ENCODE results near the gene DCLK2.

Gene DCLK2

DNA sequence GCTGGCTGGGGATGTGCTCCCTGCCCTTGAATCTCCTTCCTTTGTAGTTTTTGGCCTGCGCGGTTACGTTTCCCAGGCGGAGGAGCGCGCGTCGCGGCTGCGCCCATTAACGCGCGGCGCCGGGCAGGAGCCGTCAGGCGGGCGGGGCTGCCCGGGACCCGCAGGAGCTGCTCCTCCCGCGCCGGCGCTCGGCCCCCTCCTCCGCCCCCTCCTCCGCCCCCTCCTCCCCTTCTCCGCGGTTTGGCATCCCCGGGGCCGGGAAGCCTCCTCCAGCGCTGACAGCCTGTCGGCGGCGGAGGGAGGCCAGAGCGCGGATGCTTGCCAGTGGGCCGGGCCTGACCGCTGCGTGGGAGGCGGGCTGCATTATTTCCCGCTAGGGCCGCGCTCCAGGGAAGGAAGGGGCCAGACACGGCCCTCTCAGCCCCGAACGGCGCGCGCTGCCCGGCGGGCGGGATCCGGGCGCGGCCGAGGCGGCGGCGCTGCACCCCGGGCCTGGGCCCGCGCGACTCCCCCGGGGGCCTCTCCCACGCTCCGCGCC lies at the start of gene DCLK2:
Gene DCLK2, plus strand, starts transcription at position 405 of the 538 bp plus-strand sequence. CDS start 583 bp downstream, outside the sequence.
- peak; percentile 75 for DNase-seq
- in situ Hi-C loops (cut with HindIII; ENCODE audit: low pct_ligation_motif_present, low pct_unique_long_range_greater_than_20kb, low sequenced_read_pairs), result no loop called here

GRCh38 chr4:150032541-150032940 lies 45.7 kb upstream of the DCLK2 start:
- in situ Hi-C loops (cut with HindIII; ENCODE audit: low pct_ligation_motif_present, low pct_unique_long_range_greater_than_20kb, low sequenced_read_pairs), result no loop called here
- no peak for DNase-seq

GRCh38 chr4:150033081-150033480 lies 45.2 kb upstream of the DCLK2 start:
- no peak for DNase-seq
- in situ Hi-C loops (cut with HindIII; ENCODE audit: low pct_ligation_motif_present, low pct_unique_long_range_greater_than_20kb, low sequenced_read_pairs), result no loop called here

- DNase-seq, result no peak
Measured at GRCh38 chr4:150033901-150034300, 44.3 kb upstream of the DCLK2 start.

DNA sequence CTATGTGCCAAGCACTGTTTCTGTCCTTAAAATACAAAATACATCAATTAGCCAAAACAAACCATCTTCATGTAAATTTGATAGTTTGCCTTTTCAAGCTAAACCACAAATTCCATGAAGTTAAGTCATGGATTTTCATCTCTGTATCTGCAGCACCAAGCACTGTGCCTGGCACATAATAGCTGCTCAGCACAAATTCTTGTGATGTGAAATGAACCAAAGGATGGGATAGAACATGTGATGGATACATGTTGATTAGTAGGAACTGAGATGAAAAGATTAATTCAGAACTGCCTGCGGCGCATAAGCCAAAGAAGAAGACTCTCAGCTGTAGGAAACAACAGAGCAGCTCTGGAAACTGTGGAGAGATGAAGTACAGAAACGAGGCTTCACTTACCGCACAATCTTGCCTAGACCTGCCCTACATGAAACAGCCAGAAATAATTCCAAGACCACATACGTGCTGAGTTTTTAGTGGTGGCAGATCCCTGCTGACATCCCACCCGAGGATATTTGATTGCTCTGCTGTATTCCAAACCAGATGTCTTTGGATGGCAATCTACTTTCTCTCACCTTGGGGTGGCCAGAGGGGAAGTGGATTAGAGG lies 40.9 kb upstream of the DCLK2 start:
- in situ Hi-C loops (cut with HindIII; ENCODE audit: low pct_ligation_motif_present, low pct_unique_long_range_greater_than_20kb, low sequenced_read_pairs), result no loop called here
- no peak for DNase-seq

More at GRCh38 chr4:150033901-150034300, 44.3 kb upstream of the DCLK2 start:
- in situ Hi-C loops (cut with HindIII; ENCODE audit: low pct_ligation_motif_present, low pct_unique_long_range_greater_than_20kb, low sequenced_read_pairs), result no loop called here

GRCh38 chr4:150038335-150039076 lies 39.7 kb upstream of the DCLK2 start:
- in situ Hi-C loops (cut with HindIII; ENCODE audit: low pct_ligation_motif_present, low pct_unique_long_range_greater_than_20kb, low sequenced_read_pairs), result no loop called here
- no peak for DNase-seq

DNA sequence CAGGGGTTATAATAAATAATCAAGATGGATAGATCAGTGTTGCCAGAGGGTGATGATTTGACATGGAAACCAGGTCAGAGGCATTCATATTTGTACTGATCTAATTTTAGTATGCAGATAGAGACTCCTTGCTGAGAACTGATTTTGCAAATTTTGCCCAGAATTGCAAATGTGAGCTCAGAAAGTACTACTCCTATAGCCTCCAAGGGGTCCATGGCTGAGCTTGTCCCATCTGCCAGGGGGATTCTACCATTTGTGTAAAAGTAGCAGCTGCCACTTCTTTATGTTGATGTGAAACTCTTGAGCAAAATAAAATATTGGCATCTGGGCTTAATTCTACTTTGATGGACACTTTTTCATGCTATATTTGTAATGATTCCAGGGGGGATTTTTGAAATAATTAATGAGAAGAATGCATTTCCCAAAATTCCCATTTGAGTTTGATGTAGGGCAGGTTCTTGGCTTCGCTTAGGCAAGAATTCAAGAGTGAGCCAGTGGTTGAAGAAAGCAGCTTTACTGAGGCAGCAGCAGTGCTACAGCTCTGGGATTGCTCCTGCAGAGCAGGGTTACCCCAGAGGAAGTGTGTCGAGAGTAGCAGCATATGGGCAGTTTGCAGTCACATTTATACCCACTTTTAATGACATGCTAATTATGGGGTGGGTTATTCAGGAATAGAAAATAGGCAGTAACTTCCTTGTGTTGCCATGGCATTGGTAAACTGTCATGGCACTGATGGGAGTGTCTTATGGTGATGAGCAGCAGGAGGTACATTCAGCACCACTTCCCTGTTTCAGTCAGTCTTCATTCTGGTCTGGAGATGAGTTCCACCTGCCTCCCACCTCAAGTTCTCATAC lies 38.7 kb upstream of the DCLK2 start:
- in situ Hi-C loops (cut with HindIII; ENCODE audit: low pct_ligation_motif_present, low pct_unique_long_range_greater_than_20kb, low sequenced_read_pairs), result no loop called here
- no peak for DNase-seq

- DNase-seq, result no peak
- in situ Hi-C loops (cut with HindIII; ENCODE audit: low pct_ligation_motif_present, low pct_unique_long_range_greater_than_20kb, low sequenced_read_pairs), result no loop called here
Measured at GRCh38 chr4:150044517-150044916, 33.7 kb upstream of the DCLK2 start.

- in situ Hi-C loops (cut with HindIII; ENCODE audit: low pct_ligation_motif_present, low pct_unique_long_range_greater_than_20kb, low sequenced_read_pairs), result no loop called here
- no peak for DNase-seq
Measured at GRCh38 chr4:150045410-150045809, 32.8 kb upstream of the DCLK2 start.

DNA sequence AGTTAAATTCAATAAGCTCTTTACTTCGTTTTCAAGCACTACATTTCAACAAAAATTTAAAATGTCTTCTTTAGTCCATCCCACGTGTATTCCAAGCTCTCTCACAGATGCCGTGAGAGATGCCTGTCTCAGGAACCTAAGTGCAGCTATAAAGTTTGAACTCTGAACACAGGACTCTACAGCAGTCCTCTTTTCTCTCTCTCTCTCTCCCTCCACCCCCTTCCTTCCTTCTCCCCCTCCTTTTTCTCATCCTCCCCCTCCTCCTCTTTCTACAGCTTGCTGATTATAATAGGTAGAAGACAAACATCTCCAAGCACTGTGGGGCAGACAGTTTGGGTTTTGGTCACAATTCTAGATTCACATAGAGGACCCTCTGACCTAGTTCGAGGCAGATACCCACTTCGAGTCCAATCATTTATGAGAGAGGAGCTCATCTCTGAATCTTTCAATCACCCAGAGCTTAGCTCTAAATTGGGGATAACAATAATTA lies 31.5 kb upstream of the DCLK2 start:
- in situ Hi-C loops (cut with HindIII; ENCODE audit: low pct_ligation_motif_present, low pct_unique_long_range_greater_than_20kb, low sequenced_read_pairs), result no loop called here

GRCh38 chr4:150047546-150047945 lies 30.7 kb upstream of the DCLK2 start:
- DNase-seq, result no peak
- in situ Hi-C loops (cut with HindIII; ENCODE audit: low pct_ligation_motif_present, low pct_unique_long_range_greater_than_20kb, low sequenced_read_pairs), result no loop called here

More for the DNA sequence above, 31.5 kb upstream of the DCLK2 start:
- DNase-seq, result no peak

DNA sequence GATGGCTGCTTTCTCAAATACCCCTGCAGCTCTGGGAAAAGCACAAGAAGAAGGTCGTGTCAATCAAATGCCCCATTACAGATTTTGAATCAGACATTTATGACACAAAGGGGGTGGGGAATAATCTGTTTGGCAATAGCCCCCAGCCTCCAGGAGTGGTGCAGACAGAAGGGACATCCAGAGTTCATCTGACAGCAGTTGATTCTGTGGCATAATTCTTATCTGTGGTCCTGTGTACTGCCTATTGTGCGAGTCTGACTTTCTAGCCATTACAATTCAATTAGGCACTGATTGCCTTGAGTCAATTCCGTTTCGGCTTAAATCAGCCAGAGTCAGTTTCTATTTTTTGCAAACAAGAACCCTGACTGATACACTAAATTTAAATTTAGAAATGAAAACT lies 28.6 kb upstream of the DCLK2 start:
- in situ Hi-C loops (cut with HindIII; ENCODE audit: low pct_ligation_motif_present, low pct_unique_long_range_greater_than_20kb, low sequenced_read_pairs), result no loop called here
- DNase-seq, result no peak

DNA sequence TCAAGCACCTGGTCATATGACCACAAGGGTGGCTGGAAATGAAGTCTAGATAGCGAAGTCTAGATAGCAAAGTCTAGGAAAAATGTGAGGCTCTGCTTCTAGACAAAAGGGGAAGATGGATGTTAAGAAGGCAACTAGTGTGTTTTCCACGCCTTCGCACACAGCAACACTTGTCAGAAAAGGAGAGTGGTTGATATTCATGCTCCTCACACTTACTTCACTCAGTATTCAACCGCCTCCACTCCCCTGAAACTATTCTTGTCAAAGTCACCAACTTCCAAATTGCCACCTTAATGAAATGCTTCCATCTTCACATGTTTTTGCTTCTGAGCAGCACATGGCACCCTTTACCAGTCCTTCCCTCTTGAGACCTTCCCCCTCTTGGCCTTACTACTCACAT lies 27.7 kb upstream of the DCLK2 start:
- no peak for DNase-seq
- in situ Hi-C loops (cut with HindIII; ENCODE audit: low pct_ligation_motif_present, low pct_unique_long_range_greater_than_20kb, low sequenced_read_pairs), result no loop called here

GRCh38 chr4:150051111-150051510 lies 27.1 kb upstream of the DCLK2 start:
- in situ Hi-C loops (cut with HindIII; ENCODE audit: low pct_ligation_motif_present, low pct_unique_long_range_greater_than_20kb, low sequenced_read_pairs), result no loop called here

DNA sequence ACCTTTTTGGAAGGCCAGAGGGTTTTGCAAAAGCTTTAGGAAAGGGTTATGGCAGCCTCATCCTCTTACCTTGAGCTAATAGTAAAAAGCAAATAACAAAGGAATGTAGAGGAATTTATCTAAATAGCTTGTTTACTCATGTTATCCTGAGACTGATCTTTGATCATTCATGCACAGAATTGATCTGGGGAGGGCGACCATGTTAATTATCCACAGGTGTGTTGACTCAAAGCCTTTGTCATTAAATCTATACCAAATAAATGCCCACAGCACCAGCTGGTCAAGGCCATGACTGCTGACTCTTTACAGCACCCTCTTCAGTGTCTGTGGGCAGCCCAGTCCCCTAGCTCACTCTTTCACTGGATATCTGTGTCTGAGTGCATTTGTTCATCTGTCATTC lies 22.8 kb upstream of the DCLK2 start:
- no peak for DNase-seq
- in situ Hi-C loops (cut with HindIII; ENCODE audit: low pct_ligation_motif_present, low pct_unique_long_range_greater_than_20kb, low sequenced_read_pairs), result no loop called here

More at GRCh38 chr4:150051111-150051510, 27.1 kb upstream of the DCLK2 start:
- no peak for DNase-seq

GRCh38 chr4:150056569-150056968 lies 21.7 kb upstream of the DCLK2 start:
- in situ Hi-C loops (cut with HindIII; ENCODE audit: low pct_ligation_motif_present, low pct_unique_long_range_greater_than_20kb, low sequenced_read_pairs), result no loop called here
- DNase-seq, result no peak

DNA sequence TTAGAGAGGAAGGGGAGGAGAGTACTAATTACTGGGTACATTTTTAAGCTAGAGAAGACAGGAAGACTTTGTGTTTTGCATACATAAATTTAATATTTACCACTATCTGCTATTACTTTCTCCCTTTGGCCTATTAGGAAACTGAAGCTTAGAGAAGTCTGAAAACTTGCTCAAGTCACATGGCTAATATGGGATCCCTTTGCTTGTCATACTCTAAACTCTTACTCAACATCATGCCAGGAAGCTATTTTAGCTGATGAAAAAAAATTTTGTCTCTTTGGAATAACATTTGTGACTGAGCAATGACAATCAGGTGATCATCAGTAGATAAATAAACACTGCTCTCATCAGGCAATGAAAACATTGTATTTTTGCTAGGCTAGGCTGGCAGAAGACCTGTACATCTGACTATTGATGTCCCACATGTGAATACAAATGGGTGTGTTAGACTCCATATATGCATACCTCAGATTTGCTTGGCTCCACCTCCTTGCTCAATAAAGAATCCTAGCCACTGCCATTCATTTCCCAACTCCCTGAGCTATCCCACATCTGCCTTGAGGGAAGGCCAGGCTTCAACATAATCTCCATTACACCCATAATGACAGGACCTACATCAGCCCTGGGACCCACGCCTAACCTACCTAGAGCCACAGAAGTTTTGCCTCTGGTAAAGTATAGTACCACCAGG lies 17.0 kb upstream of the DCLK2 start:
- in situ Hi-C loops (cut with HindIII; ENCODE audit: low pct_ligation_motif_present, low pct_unique_long_range_greater_than_20kb, low sequenced_read_pairs), result no loop called here
- DNase-seq, result no peak

DNA sequence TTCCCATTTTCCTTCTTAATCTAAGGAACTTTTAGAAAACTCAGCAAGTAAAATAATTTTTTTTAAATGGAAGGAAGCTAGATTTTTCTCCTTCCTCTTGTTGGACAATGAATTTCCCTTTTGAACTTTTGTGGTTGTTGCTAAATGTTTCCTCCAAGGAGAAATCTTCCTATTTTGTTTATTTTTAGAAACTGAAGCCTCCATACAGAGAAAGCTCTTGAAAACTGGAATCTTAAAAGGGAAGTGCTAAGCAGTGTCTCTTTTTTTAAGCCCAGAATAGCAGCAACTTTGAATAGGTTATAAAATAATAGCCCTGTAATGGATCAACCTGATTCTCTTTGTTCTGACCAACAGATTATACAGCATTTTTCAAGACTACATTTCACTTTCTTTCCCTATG lies 15.1 kb upstream of the DCLK2 start:
- DNase-seq, result no peak
- in situ Hi-C loops (cut with HindIII; ENCODE audit: low pct_ligation_motif_present, low pct_unique_long_range_greater_than_20kb, low sequenced_read_pairs), result no loop called here
